GM12878 (cell line): Measurements from ENCODE around the gene OR52E1. TPM values are rescaled to one million over a fixed set of nuclear protein-coding genes. Genes with fewer than 3 reads are reported as not detected.

ENCODE experiments used
- ATAC-seq: fragments of 200-7000 bp; cut with Tn5 transposase; 3 replicates; pipeline ENCODE4 v1.9.1; 2020; ENCODE audit warnings: mild to moderate bottlenecking, moderate library complexity
- BruUV-seq: library from RNA; stranded (reverse); fragments of 400-500 nt; replicated peaks from 2 replicates; lab custom pipeline; 2021; lab: Mats Ljungman, UMichigan
- CTCF ChIA-PET: fragments of 300-600 bp; sonication (Branson Sonifier 250); formaldehyde crosslinking; extraction: SDS; loops from one replicate; lab custom pipeline; 2021; ENCODE audit warnings: inconsistent platforms; lab: Yijun Ruan, JAX
- POLR2A ChIA-PET: fragments of 350-600 bp; formaldehyde crosslinking; extraction: SDS; loops from one replicate; lab custom pipeline; 2021; ENCODE audit warnings: inconsistent platforms; lab: Charles Lee
- RAD21 ChIA-PET: fragments of 300-600 bp; sonication (Branson Sonifier 250); formaldehyde crosslinking; loops from one replicate; lab custom pipeline; 2023; ENCODE audit warnings: antibody characterized with exemption; ENCODE audit not compliant: unreplicated experiment; lab: Charles Lee
- SMC1A ChIA-PET: fragments of 300-600 bp; sonication (Branson Sonifier 250); formaldehyde crosslinking; loops from one replicate; lab custom pipeline; 2023; ENCODE audit not compliant: unreplicated experiment, uncharacterized antibody; lab: Charles Lee
- DNase-seq: peaks from one replicate; pipeline ENCODE4 v3.0.0-alpha.2; 2011; ENCODE audit warnings: low read depth, low spot score
- FAIRE-seq: peaks from 3 replicates; lab custom pipeline; 2011; peaks lifted over from hg19 to GRCh38; lab: Jason Lieb, UNC
- H2AFZ ChIP-seq: 2 replicates; pipeline ENCODE4 v1.6.0; 2011; ENCODE audit warnings: low read depth, low read length, control low read depth; ENCODE audit not compliant: control insufficient read depth
- H3K27ac ChIP-seq: 2 replicates; pipeline ENCODE4 v1.5.1; 2011; ENCODE audit warnings: control low read depth; ENCODE audit not compliant: control insufficient read depth, insufficient read depth
- H3K27me3 ChIP-seq, 2 experiments: replicated peaks in 1 of 2; 2 replicates each; pipeline versions ENCODE4 v1.6.0 to v1.6.1; 2011; ENCODE audit warnings: low read length in 1 of 2; ENCODE audit not compliant: control insufficient read depth in 2 of 2, insufficient read depth in 2 of 2
- H3K36me3 ChIP-seq, 2 experiments: 2 replicates each; pipeline ENCODE4 v1.5.1; 2011; ENCODE audit warnings: low read length in 1 of 2; ENCODE audit not compliant: control insufficient read depth in 2 of 2, insufficient read depth in 2 of 2
- H3K4me1 ChIP-seq: 2 replicates; pipeline ENCODE4 v1.6.1; 2011; ENCODE audit warnings: mild to moderate bottlenecking, low read length, moderate library complexity, mixed read lengths; ENCODE audit not compliant: control insufficient read depth, insufficient read depth
- H3K4me2 ChIP-seq: 2 replicates; pipeline ENCODE4 v1.6.0; 2011; ENCODE audit warnings: control low read depth; ENCODE audit not compliant: control insufficient read depth, insufficient read depth
- H3K4me3 ChIP-seq: fragments of 200-600 bp; sonication (generic); 2 replicates; pipeline ENCODE4 v1.5.1; 2016
- H3K79me2 ChIP-seq: 2 replicates; pipeline ENCODE4 v1.6.0; 2011; ENCODE audit warnings: low read length; ENCODE audit not compliant: control insufficient read depth, insufficient read depth
- H3K9ac ChIP-seq: 2 replicates; pipeline ENCODE4 v1.8.0; 2011; ENCODE audit warnings: low read length, control low read depth, mixed read lengths; ENCODE audit not compliant: control insufficient read depth, insufficient read depth
- H3K9me3 ChIP-seq: replicated peaks from 3 replicates; pipeline ENCODE4 v1.5.1; 2011; ENCODE audit warnings: mild to moderate bottlenecking, low read length; ENCODE audit not compliant: control insufficient read depth, insufficient read depth
- H4K20me1 ChIP-seq: 2 replicates; pipeline ENCODE4 v1.6.0; 2011; ENCODE audit not compliant: control insufficient read depth, insufficient read depth
- BCL11A ChIP-seq: IDR thresholded peaks from 2 replicates; pipeline ENCODE4 v1.6.1; 2011; ENCODE audit warnings: low read depth, low read length
- CEBPB ChIP-seq, 2 experiments: fragments of 150-350 bp in 1 of 2; IDR thresholded peaks; 2 replicates each; pipeline ENCODE4 v1.6.1; 2012 to 2014; ENCODE audit warnings: low read depth in 2 of 2, low read length in 2 of 2, borderline replicate concordance in 1 of 2, inconsistent platforms in 1 of 2
- DPF2 ChIP-seq: fragments of 450-650 bp; IDR thresholded peaks from 2 replicates; pipeline ENCODE4 v1.6.1; 2017; ENCODE audit warnings: mild to moderate bottlenecking
- E2F4 ChIP-seq: IDR thresholded peaks from 2 replicates; pipeline ENCODE4 v1.6.1; 2012; ENCODE audit warnings: low read depth, low read length, improper control_type of control experiment
- E4F1 ChIP-seq: fragments of 450-650 bp; IDR thresholded peaks from 2 replicates; pipeline ENCODE4 v1.6.1; 2018; ENCODE audit warnings: borderline replicate concordance, mild to moderate bottlenecking; ENCODE audit not compliant: partially characterized antibody
- HDAC6 ChIP-seq: fragments of 200-600 bp; sonication (generic); IDR thresholded peaks from one replicate; pipeline ENCODE4 v1.8.0; 2017; ENCODE audit warnings: antibody characterized with exemption; ENCODE audit not compliant: unreplicated experiment
- IRF5 ChIP-seq: fragments of 450-650 bp; IDR thresholded peaks from 2 replicates; pipeline ENCODE4 v1.6.1; 2017; ENCODE audit warnings: borderline replicate concordance
- MTA2 ChIP-seq: fragments of 450-650 bp; IDR thresholded peaks from 2 replicates; pipeline ENCODE4 v1.6.1; 2016; ENCODE audit warnings: low read depth, mild to moderate bottlenecking, moderate library complexity
- MTA3 ChIP-seq: IDR thresholded peaks from 2 replicates; pipeline ENCODE4 v1.6.1; 2012; ENCODE audit warnings: low read length, inconsistent platforms, borderline replicate concordance
- POLR2A ChIP-seq: IDR thresholded peaks from 2 replicates; pipeline ENCODE4 v1.6.1; 2011; ENCODE audit warnings: low read depth, mild to moderate bottlenecking, low read length
- RAD51 ChIP-seq: fragments of 450-650 bp; IDR thresholded peaks from 2 replicates; pipeline ENCODE4 v1.6.1; 2016; ENCODE audit warnings: moderate library complexity, mild to moderate bottlenecking, inconsistent platforms
- RCOR1 ChIP-seq: conservative IDR thresholded peaks from 2 replicates; pipeline ENCODE4 v1.6.1; 2012; ENCODE audit warnings: low read depth, low read length, improper control_type of control experiment
- RFX5 ChIP-seq: IDR thresholded peaks from 2 replicates; pipeline ENCODE4 v1.6.1; 2011; ENCODE audit warnings: low read depth, low read length, improper control_type of control experiment
- SIN3A ChIP-seq: IDR thresholded peaks from 2 replicates; pipeline ENCODE4 v1.6.1; 2012; ENCODE audit warnings: low read depth, low read length, improper control_type of control experiment
- TARDBP ChIP-seq: IDR thresholded peaks from 2 replicates; pipeline ENCODE4 v1.6.1; 2016; ENCODE audit warnings: borderline replicate concordance
- ZBTB40 ChIP-seq: fragments of 450-650 bp; IDR thresholded peaks from 2 replicates; pipeline ENCODE4 v1.6.1; 2016; ENCODE audit warnings: mild to moderate bottlenecking, moderate library complexity, borderline replicate concordance
- WGBS: methylation state at CpG from one replicate; pipeline ENCODE4 v1.1.6; 2016; ENCODE audit warnings: low lambda C conversion rate; ENCODE audit not compliant: insufficient replicate concordance, insufficient coverage; ENCODE audit errors: missing lambda C conversion rate; 5-methylcytosine and 5-hydroxymethylcytosine counted together
- in situ Hi-C: fragments of 300-500 bp; cut with MboI; formaldehyde crosslinking; loops from 9 replicates; pipeline ENCODE4 v1.14.3; 2018; ENCODE audit warnings: mixed read lengths
- intact Hi-C: fragments of 100-400 bp; cut with micrococcal nuclease; formaldehyde crosslinking; loops from one replicate; pipeline ENCODE4 v1.14.2; 2022; ENCODE audit not compliant: unreplicated experiment
- polyA plus RNA-seq, 11 experiments: library from polyadenylated mRNA; depleted of rRNA in 4 of 11; unstranded in 6 of 11; stranded (reverse) in 5 of 11; fragments of >200 nt; fragmentation: Nextera tagmentation in 4 of 11; fragmentation: Illumina TruSeq in 1 of 11; extraction: Ambion mirVana in 4 of 11; extraction: Trizol in 1 of 11; gene quantifications; 1 replicate in 1 of 11; 2 replicates in 10 of 11; pipeline versions ENCODE4 v1.2.1 to v1.2.3, GENCODE V29; 2011 to 2016; ENCODE audit warnings: inconsistent platforms in 2 of 11, missing spikeins in 2 of 11, low read depth in 1 of 11
- total RNA-seq, 4 experiments: library from RNA; depleted of rRNA in 3 of 4; stranded (reverse); fragments of >200 nt in 3 of 4; fragmentation: Illumina TruSeq in 1 of 4; extraction: Trizol in 1 of 4; gene quantifications; 2 replicates each; pipeline versions ENCODE4 v1.2.1 to v1.2.3, GENCODE V29; 2013 to 2021

OR52E1 gene
- total and polyA plus RNA-seq, 10 of the 15 experiments (the other 5 are each of a cell fraction or from before 2014, with no cell fraction given) = not detected

- no peak overlapping the region for H3K27ac ChIP-seq
- RAD21 ChIA-PET = no interaction called here
- H3K9ac ChIP-seq = no peak overlapping the region
- no peak overlapping the region for H2AFZ ChIP-seq
- DNase-seq (no peak), ATAC-seq (no peak), FAIRE-seq (no peak)
- H3K4me1 ChIP-seq = no peaks in the 10 kb centered on the region
- H3K4me3 ChIP-seq = no peak overlapping the region
- H3K9me3 ChIP-seq = no peaks in the 10 kb centered on the region
- H3K4me2 ChIP-seq = no peak overlapping the region
- no peaks in the 10 kb centered on the region for H3K79me2 ChIP-seq
- no peaks in the 10 kb centered on the region for H3K27me3 ChIP-seq
- WGBS = 0% methylated on average over 3 of the region's 3 CpGs
- CTCF ChIA-PET = no interaction called here
- H3K36me3 ChIP-seq = no peaks in the 10 kb centered on the region
- in situ Hi-C loops (no loop called here), intact Hi-C loops (no loop called here)
- POLR2A ChIA-PET = no interaction called here
- BruUV-seq = no TSS peak
- SMC1A ChIA-PET = no interaction called here
- no peaks in the 10 kb centered on the region for H4K20me1 ChIP-seq
- no peak for TF ChIP-seq MTA2
- no peak for TF ChIP-seq RCOR1
- no peak for TF ChIP-seq IRF5
- no peak for TF ChIP-seq RAD51
- TF ChIP-seq ZBTB40 = no peak
- no peak for TF ChIP-seq HDAC6
- no peak for TF ChIP-seq E4F1
- no peak for TF ChIP-seq POLR2A
- no peak for TF ChIP-seq MTA3
- no peak for TF ChIP-seq E2F4
- no peak for TF ChIP-seq TARDBP
- TF ChIP-seq SIN3A = no peak
- no peak for TF ChIP-seq DPF2
- TF ChIP-seq BCL11A = no peak
- TF ChIP-seq CEBPB (IDR thresholded peaks at IDR 0.05; ENCODE audit: borderline replicate concordance in 1 of 2, low read depth in 2 of 2, low read length in 2 of 2) = no peak
- TF ChIP-seq RFX5 = no peak
Measured at GRCh38 chr11:5042091-5042490, 27.3 kb upstream of the OR52E1 start.
